ENCODE results near the gene ASMT.
"Not testable (repeated sequence)": the region's sequence is repeated elsewhere in the genome, so short reads cannot be mapped to it uniquely, and the experiment has no call there.

Gene ASMT, protein sequence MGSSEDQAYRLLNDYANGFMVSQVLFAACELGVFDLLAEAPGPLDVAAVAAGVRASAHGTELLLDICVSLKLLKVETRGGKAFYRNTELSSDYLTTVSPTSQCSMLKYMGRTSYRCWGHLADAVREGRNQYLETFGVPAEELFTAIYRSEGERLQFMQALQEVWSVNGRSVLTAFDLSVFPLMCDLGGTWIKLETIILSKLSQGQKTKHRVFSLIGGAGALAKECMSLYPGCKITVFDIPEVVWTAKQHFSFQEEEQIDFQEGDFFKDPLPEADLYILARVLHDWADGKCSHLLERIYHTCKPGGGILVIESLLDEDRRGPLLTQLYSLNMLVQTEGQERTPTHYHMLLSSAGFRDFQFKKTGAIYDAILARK

GRCh38 chrX:1614927-1615326 is at the start of gene ASMT:
Gene ASMT, plus strand, starts transcription at chrX:1615059. Its CDS starts 141 bp downstream, at chrX:1615200.
- DNase-seq (ENCODE audit: low read depth, low spot score), result no peak

DNA sequence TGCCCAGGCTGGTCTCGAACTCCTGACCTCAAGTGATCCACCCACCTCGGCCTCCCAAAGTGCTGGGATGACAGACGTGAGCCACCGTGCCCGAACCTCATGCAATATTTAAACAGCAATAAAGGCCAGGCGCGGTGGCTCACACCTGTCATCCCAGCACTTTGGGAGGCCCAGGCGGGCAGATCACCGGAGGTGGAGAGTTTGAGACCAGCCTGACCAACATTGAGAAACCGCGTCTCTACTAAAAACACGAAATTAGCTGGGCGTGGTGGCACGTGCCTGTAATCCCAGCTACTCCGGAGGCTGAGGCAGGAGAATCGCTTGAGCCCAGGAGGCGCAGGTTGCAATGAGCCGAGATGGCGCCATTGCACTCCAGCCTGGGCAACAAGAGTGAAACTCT is 40.7 kb upstream of the ASMT start:
- DNase-seq (ENCODE audit: low read depth, low spot score), result not testable (repeated sequence)

- no peak for DNase-seq (ENCODE audit: low read depth, low spot score)
Observed at GRCh38 chrX:1576201-1576992, 38.5 kb upstream of the ASMT start.

GRCh38 chrX:1577845-1578244 is 37.0 kb upstream of the ASMT start:
- DNase-seq (ENCODE audit: low read depth, low spot score), result no peak

- no peak for DNase-seq (ENCODE audit: low read depth, low spot score)
Observed at GRCh38 chrX:1578511-1579173, 36.2 kb upstream of the ASMT start.

DNA sequence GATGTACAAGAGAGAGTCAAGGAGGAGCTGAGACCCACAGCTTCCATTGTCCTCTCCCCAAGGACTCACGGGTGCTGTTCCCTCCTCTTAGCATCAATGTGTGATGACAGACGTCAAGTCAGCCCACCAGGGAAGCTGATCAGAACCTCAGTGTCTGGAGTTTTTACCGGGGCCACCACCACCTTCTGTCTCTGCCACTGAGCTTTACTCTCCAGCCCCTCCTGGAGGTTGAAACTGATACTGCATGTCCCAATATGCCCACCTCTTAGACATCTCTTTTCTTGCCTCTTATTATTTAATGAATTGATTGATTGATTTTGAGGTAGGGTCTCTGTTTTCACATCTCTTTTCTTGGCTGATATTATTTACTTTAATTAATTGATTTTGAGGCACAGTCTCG is 33.7 kb upstream of the ASMT start:
- DNase-seq (ENCODE audit: low read depth, low spot score), result no peak

DNA sequence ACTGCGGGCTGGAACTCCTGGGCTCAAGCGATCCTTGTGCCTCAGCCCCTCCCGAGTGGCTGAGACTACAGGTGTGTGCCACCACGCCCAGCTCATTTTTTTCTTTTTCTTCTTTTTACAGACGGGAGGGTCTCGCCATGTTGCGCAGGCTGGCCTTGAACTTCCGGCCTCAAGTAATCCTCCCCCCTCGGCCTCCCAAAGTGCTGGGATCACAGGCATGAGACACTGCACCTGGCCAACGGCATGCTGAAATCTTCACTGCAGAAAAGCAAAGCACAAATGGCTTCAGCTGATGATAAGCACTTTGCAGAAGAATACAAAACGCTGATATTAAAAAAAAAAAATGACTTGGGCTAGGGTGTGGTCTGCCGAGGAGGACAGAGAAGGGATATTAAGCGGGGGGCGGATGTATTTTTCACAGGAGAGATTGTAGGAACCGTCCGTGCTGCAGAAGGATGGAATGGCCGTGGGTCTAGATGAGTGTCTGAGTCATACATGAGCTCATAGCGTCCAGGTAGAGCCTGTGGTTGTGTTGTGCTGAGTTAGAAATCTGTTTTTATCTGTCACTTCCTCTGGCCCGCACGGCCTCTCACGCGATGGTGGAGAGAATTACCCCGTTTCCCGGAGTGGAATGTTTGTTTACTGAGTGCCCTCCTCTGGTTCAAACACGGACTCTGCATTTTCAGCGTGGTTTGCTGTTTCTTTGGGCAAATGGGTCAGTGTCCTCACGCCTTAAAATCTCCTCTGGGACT is 32.0 kb upstream of the ASMT start:
- no peak for DNase-seq (ENCODE audit: low read depth, low spot score)

DNA sequence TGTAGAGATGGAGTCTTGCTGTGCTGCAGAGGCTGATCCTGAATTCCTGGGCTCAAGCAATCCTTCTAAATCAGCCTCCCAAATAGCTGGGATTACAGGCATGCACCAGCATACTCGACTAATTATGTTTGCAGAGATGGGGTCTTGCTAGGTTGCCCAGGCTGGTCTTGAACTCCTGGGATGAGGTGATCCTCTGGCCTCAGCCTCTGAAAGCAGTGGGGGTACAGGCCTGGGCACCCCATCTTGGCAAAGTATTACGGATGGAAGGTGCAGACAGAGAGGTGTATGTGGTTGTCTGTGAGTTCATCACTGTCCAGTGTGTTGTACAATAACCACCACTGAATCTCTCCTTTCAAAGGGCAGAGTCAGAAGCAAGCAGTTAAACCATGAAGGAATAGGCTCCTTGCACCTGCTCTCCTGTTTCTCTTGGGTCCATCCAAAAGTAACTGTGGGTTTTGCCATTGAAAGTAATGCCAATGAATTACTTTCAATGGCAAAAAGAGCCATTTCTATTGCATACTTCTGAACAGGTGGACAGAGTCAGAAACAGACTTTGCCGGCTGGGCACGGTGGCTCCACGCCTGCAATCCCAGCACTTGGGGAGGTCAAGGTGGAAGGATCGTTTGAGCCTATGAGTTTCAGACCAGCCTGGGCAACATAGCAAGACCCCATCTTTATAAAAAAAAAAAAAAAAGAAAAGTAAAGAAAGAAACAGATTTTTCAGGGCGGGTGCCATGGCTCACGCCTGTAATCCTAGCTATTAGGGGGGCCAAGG is 30.4 kb upstream of the ASMT start:
- DNase-seq (ENCODE audit: low read depth, low spot score), result no peak

GRCh38 chrX:1587161-1587560 is 27.7 kb upstream of the ASMT start:
- no peak for DNase-seq (ENCODE audit: low read depth, low spot score)

DNA sequence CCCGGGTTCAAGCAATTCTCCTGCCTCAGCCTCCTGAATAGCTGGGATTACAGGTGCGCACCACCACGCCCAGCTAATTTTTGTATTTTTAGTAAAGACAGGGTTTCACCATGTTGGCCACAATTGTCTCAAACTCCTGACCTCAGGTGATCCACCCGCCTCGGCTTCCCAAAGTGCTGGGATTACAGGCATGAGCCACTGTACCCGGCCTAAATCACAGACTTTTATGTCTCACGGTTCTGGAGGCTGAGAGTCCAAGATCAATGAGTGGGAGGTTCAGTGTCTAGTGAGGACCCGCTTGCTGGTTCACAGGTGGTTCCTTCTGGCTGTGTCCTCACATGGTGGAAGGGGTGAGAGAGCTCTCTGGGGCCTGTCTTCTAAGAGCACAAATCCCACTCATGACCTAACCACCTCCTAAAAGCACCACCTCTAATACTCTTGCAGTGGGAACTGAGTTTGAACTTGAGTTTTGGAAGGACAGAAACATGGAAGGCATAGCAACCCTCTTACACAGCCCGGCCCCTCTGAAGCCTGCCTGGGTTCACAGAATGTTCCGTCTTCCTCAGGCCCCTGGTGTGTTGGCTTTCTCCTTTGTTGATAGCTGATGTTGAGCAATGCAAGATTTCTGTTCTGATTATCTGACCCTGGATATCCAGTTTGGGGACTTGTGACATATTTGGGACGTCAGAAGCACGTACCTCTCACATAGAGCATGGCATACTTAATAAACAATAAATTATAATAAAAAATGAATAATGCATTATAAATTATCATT is 25.3 kb upstream of the ASMT start:
- DNase-seq (ENCODE audit: low read depth, low spot score), result no peak

GRCh38 chrX:1591102-1591862 is 23.6 kb upstream of the ASMT start, which contains the start of gene AKAP17A:
Gene AKAP17A, plus strand, starts transcription at chrX:1591604. Its CDS starts 1,859 bp downstream, at chrX:1593463.
- peak; percentile 65 for DNase-seq (ENCODE audit: low read depth, low spot score)

GRCh38 chrX:1591863-1592469 is 22.9 kb upstream of the ASMT start:
- no peak for DNase-seq (ENCODE audit: low read depth, low spot score)

DNA sequence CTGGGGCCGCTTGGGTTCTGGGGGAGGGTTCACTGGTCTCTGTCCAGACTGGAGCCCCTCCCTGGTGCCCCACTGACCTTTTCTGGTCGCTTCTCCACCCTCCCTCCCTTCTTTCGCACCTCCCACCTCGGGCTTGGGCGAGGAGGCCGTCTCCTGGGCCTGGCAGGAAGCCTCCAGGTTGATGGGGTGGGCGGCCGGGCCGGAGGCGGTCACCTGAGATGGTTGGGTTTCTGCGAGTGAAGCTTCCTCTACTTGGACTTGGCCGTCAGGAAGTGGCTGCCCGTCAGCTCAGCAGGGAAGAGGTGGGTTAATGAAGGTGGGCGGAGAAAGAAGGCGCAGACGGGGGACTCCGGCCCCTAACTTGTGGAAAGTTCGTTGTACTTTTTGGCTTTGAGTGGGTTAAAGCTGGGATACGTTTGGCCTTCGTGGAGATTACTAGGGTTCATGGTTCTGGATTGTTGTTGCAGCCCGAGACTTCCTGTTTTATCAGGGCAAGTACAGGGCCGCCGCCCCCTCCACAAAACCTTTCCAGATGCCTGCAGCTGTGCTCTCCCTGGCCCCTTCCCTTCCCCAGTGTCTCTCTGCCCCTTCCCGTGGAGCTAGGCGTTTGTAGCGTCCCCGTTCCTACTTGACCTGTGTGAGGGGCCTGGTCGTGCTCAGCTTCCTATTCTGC is 22.3 kb upstream of the ASMT start:
- DNase-seq (ENCODE audit: low read depth, low spot score), result no peak

DNA sequence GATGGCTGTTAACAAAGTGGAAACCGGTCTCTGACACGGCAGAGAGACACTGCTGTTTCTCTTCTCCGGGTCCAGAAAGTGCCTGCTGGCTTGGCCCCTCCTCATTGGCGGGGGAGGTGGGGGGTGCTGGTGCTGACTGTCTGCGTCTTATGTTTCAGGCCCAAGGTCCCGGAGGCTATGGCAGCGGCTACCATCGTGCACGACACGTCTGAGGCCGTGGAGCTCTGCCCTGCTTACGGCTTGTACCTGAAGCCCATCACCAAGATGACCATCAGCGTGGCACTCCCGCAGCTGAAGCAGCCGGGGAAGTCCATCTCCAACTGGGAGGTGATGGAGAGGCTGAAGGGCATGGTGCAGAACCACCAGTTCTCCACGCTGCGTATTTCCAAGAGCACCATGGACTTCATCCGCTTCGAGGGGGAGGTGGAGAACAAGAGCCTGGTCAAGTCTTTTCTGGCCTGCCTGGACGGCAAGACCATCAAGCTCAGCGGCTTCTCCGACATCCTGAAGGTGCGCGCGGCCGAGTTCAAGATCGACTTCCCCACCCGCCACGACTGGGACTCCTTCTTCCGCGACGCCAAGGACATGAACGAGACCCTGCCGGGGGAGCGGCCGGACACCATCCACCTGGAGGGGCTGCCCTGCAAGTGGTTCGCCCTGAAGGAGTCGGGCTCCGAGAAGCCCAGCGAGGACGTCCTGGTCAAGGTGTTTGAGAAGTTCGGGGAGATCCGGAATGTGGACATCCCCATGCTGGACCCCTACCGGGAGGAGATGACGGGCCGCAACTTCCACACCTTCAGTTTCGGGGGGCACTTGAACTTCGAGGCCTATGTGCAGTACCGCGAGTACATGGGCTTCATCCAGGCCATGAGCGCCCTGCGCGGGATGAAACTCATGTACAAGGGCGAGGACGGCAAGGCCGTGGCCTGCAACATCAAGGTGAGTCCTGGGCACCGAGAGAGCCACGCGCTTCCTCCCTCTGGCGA is 21.3 kb upstream of the ASMT start:
- DNase-seq (ENCODE audit: low read depth, low spot score), result no peak

DNA sequence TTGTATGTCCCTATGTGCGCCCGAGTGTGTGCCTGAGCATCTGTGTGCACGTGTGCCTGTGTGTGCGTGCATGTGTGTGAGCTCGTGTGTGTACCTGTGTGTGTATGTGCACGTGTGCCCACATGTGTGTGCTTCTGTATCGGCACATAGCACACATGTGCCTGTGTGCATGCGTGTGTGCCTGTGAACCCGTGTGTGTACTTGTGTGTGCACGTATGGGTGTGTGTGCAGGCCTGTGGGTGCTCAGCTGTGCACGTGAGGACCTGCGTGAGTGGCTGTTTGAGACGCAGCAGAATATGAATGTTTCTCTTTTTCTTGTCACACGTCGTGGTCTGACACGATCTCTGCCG is 19.2 kb upstream of the ASMT start:
- no peak for DNase-seq (ENCODE audit: low read depth, low spot score)

- no peak for DNase-seq (ENCODE audit: low read depth, low spot score)
Observed at GRCh38 chrX:1596676-1597344, 18.0 kb upstream of the ASMT start.
